Astrocyte (in vitro differentiated cells and primary cell): ENCODE measurements around the gene FKBP7. TPM values are rescaled to one million over a fixed set of nuclear protein-coding genes. Genes with fewer than 3 reads are reported as not detected.

Source experiments
- DNase-seq: peaks from one replicate; pipeline ENCODE4 v3.0.0-alpha.2; 2010; ENCODE audit warnings: low read depth
- FAIRE-seq: peaks from 2 replicates; lab custom pipeline; 2011; peaks lifted over from hg19 to GRCh38; lab: Jason Lieb, UNC
- H2AFZ ChIP-seq: 2 replicates; pipeline ENCODE4 v1.6.0; 2012; ENCODE audit warnings: low read depth, low read length, inconsistent platforms
- H3K27ac ChIP-seq: 2 replicates; pipeline ENCODE4 v1.5.1; 2011; ENCODE audit warnings: low read depth, low read length, inconsistent platforms
- H3K27me3 ChIP-seq: 2 replicates; pipeline ENCODE4 v1.6.0; 2011; ENCODE audit warnings: low read length, inconsistent platforms; ENCODE audit not compliant: insufficient read depth
- H3K36me3 ChIP-seq: 2 replicates; pipeline ENCODE4 v1.5.1; 2011; ENCODE audit warnings: low read length, inconsistent platforms; ENCODE audit not compliant: insufficient read depth
- H3K4me1 ChIP-seq: 2 replicates; pipeline ENCODE4 v1.5.1; 2011; ENCODE audit warnings: low read length, inconsistent platforms; ENCODE audit not compliant: insufficient read depth
- H3K4me2 ChIP-seq: 2 replicates; pipeline ENCODE4 v1.6.0; 2012; ENCODE audit warnings: low read length, inconsistent platforms
- H3K4me3 ChIP-seq: 2 replicates; pipeline ENCODE4 v1.5.1; 2011; ENCODE audit warnings: low read depth, mild to moderate bottlenecking, low read length, inconsistent platforms; ENCODE audit not compliant: insufficient read depth
- H3K79me2 ChIP-seq: 2 replicates; pipeline ENCODE4 v1.6.0; 2012; ENCODE audit warnings: mild to moderate bottlenecking, low read length, inconsistent platforms; ENCODE audit not compliant: insufficient read depth
- H3K9ac ChIP-seq: 2 replicates; pipeline ENCODE4 v1.6.0; 2012; ENCODE audit warnings: mild to moderate bottlenecking, low read length, inconsistent platforms
- H3K9me3 ChIP-seq: 2 replicates; pipeline ENCODE4 v1.5.1; 2012; ENCODE audit warnings: low read depth, mild to moderate bottlenecking, low read length, inconsistent platforms; ENCODE audit not compliant: insufficient read depth
- H4K20me1 ChIP-seq: 2 replicates; pipeline ENCODE4 v1.6.0; 2012; ENCODE audit warnings: low read length, inconsistent platforms; ENCODE audit not compliant: insufficient read depth
- H3K27ac Mint-ChIP-seq: one replicate; pipeline ENCODE4 v1.8.0; 2021; ENCODE audit warnings: mild to moderate bottlenecking, mixed read lengths; ENCODE audit not compliant: unreplicated experiment
- H3K27me3 Mint-ChIP-seq: one replicate; pipeline ENCODE4 v1.8.0; 2021; ENCODE audit warnings: low read depth, mixed read lengths; ENCODE audit not compliant: unreplicated experiment
- H3K36me3 Mint-ChIP-seq: one replicate; pipeline ENCODE4 v1.8.0; 2021; ENCODE audit warnings: low read depth, mixed read lengths; ENCODE audit not compliant: unreplicated experiment
- H3K4me1 Mint-ChIP-seq: one replicate; pipeline ENCODE4 v1.8.0; 2021; ENCODE audit warnings: low read depth, mixed read lengths; ENCODE audit not compliant: unreplicated experiment
- H3K4me3 Mint-ChIP-seq: one replicate; pipeline ENCODE4 v1.8.0; 2021; ENCODE audit warnings: mild to moderate bottlenecking, moderate library complexity, mixed read lengths; ENCODE audit not compliant: unreplicated experiment
- H3K9me3 Mint-ChIP-seq: one replicate; pipeline ENCODE4 v1.8.0; 2021; ENCODE audit warnings: mild to moderate bottlenecking, mixed read lengths; ENCODE audit not compliant: unreplicated experiment
- CTCF ChIP-seq: IDR thresholded peaks from 2 replicates; pipeline ENCODE4 v1.5.1; 2011; ENCODE audit warnings: low read depth, mild to moderate bottlenecking, inconsistent platforms, low read length, moderate library complexity; ENCODE audit not compliant: insufficient read depth
- EZH2 ChIP-seq: IDR thresholded peaks from 2 replicates; pipeline ENCODE4 v1.6.1; 2012; ENCODE audit warnings: mild to moderate bottlenecking, low read length, inconsistent platforms; ENCODE audit not compliant: insufficient read depth
- total RNA-seq: library from RNA; stranded (reverse); gene quantifications from 2 replicates; pipeline ENCODE4 v1.2.1, GENCODE V29; 2021

Gene FKBP7
- total RNA-seq, 1 donor from 2014 or later, result 45.1 TPM

DNA sequence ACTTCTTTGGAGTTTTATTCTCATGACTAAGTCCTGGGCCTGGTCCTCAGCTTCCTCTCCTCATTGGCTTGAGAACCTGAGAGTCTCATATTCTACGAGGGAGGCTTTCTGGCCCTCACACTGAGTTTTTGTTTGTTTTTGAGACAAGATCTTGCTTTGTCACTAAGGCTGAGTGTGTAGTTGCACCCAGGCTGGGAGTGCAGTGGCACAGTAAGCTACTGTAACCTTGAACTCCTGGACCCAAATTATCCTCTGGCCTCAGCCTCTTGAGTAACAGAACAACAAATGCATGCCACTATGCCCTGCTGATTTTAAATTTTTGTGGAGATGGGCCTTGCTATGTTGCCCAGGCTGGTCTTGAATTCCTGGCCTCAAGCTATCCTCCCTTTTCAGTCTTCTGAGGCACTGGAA is 50.0 kb downstream of the FKBP7 start:
- Histone ChIP-seq H3K27me3 (no peaks in the 10 kb centered on the region), H2AFZ (no peak overlapping the region), H3K4me3 (no peak overlapping the region), H3K9ac (no peak overlapping the region), H3K27ac (no peak overlapping the region), H4K20me1 (no peaks in the 10 kb centered on the region), H3K4me2 (no peak overlapping the region), H3K4me1 (peaks cover 3% of the 10 kb centered on the region), H3K36me3 (peaks cover 32% of the 10 kb centered on the region), H3K79me2 (peaks cover 19% of the 10 kb centered on the region), H3K9me3 (no peaks in the 10 kb centered on the region)
- no peak overlapping the region for H3K4me3 Mint-ChIP-seq
- H3K4me1 Mint-ChIP-seq, result no peaks in the 10 kb centered on the region
- no peaks in the 10 kb centered on the region for H3K27me3 Mint-ChIP-seq
- peaks cover 42% of the 10 kb centered on the region for H3K36me3 Mint-ChIP-seq
- peaks cover 4% of the 10 kb centered on the region for H3K9me3 Mint-ChIP-seq
- DNase-seq (no peak), FAIRE-seq (no peak)
- TF ChIP-seq CTCF (no peak), EZH2 (no peak)
- no peak overlapping the region for H3K27ac Mint-ChIP-seq

- Mint-ChIP-seq H3K27me3 (no peaks in the 10 kb centered on the region), H3K4me1 (no peaks in the 10 kb centered on the region), H3K9me3 (peaks cover 4% of the 10 kb centered on the region), H3K4me3 (no peak overlapping the region), H3K27ac (no peak overlapping the region), H3K36me3 (peaks cover 43% of the 10 kb centered on the region)
- Histone ChIP-seq H3K27me3 (no peaks in the 10 kb centered on the region), H3K4me3 (no peak overlapping the region), H3K4me1 (peaks cover 3% of the 10 kb centered on the region), H2AFZ (no peak overlapping the region), H3K4me2 (no peak overlapping the region), H3K79me2 (peaks cover 28% of the 10 kb centered on the region), H3K27ac (no peak overlapping the region), H3K9ac (no peak overlapping the region), H4K20me1 (no peaks in the 10 kb centered on the region), H3K9me3 (no peaks in the 10 kb centered on the region), H3K36me3 (peaks cover 24% of the 10 kb centered on the region)
- no peak for DNase-seq
- no peak for FAIRE-seq
- TF ChIP-seq CTCF (no peak), EZH2 (no peak)
These were observed 50.9 kb downstream of the FKBP7 start for GRCh38 chr2:178427458-178427857.

DNA sequence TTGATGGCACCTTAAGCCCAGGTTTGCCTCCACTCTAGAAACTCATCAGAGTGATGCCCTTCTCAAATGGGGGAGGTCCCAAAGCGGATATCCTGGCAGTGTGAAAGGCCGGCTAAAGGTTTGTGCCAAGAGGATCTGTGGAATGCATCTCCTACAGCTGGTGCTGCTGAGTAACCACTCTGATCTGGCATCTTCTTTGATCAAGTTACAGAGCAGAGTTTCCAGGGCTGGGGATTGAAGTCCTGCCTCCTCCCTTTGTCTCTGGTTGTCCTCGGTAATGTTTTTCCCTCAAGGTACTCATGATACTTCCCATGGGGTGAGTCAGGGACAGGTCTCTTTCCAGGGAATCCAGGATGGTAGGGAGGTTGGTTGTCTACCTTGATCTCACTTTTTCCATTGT is 52.0 kb downstream of the FKBP7 start:
- Mint-ChIP-seq H3K27ac (no peak overlapping the region), H3K36me3 (peaks cover 42% of the 10 kb centered on the region), H3K27me3 (no peaks in the 10 kb centered on the region), H3K4me1 (no peaks in the 10 kb centered on the region), H3K9me3 (peaks cover 7% of the 10 kb centered on the region), H3K4me3 (no peak overlapping the region)
- H3K9ac ChIP-seq, result no peak overlapping the region
- DNase-seq, result peak; percentile 36
- no peak overlapping the region for H2AFZ ChIP-seq
- no peak for TF ChIP-seq EZH2
- H3K4me1 ChIP-seq, result peaks cover 3% of the 10 kb centered on the region
- H3K27me3 ChIP-seq, result no peaks in the 10 kb centered on the region
- H3K4me2 ChIP-seq, result no peak overlapping the region
- no peaks in the 10 kb centered on the region for H4K20me1 ChIP-seq
- H3K79me2 ChIP-seq, result peaks cover 30% of the 10 kb centered on the region
- no peak overlapping the region for H3K27ac ChIP-seq
- no peak for FAIRE-seq
- H3K9me3 ChIP-seq, result no peaks in the 10 kb centered on the region
- peaks cover 18% of the 10 kb centered on the region for H3K36me3 ChIP-seq
- H3K4me3 ChIP-seq, result no peak overlapping the region
